K562 (cell line): ENCODE data around the gene C13orf42. TPM values are rescaled to one million over a fixed set of nuclear protein-coding genes. Genes with fewer than 3 reads are reported as not detected.

Experiments used
- PHF8 ChIP-seq: fragments of 200-600 bp; sonication (generic); IDR thresholded peaks from 2 replicates; pipeline ENCODE4 v1.6.1; 2012; ENCODE audit warnings: mixed run types, mild to moderate bottlenecking, inconsistent platforms, low read length, moderate library complexity, borderline replicate concordance
- polyA plus RNA-seq, 8 experiments: library from polyadenylated mRNA; depleted of rRNA in 4 of 8; stranded (reverse) in 5 of 8; unstranded in 3 of 8; fragments of >200 nt; fragmentation: Nextera tagmentation in 2 of 8; fragmentation: Illumina TruSeq in 1 of 8; extraction: Ambion mirVana in 2 of 8; extraction: Trizol in 1 of 8; gene quantifications; 2 replicates each; pipeline versions ENCODE4 v1.2.1 to v1.2.3, GENCODE V29; 2011 to 2014; ENCODE audit warnings: inconsistent platforms in 1 of 8, missing spikeins in 1 of 8
- total RNA-seq, 7 experiments: library from RNA; depleted of rRNA in 6 of 7; stranded (reverse); fragments of >200 nt in 6 of 7; fragmentation: Illumina TruSeq in 2 of 7; extraction: Trizol in 2 of 7; gene quantifications; 2 replicates each; pipeline versions ENCODE4 v1.2.1 to v1.2.3, GENCODE V29; 2011 to 2021; ENCODE audit warnings: low replicate concordance in 1 of 7
- TF ChIP-seq, protein P1 (sequence below): conservative IDR thresholded peaks from 2 replicates; pipeline ENCODE4 v1.6.1; 2011; ENCODE audit warnings: low read depth, mild to moderate bottlenecking, low read length; ENCODE audit not compliant: control insufficient read depth

The C13orf42 gene
- total and polyA plus RNA-seq, 9 of the 15 experiments (the other 6 are each of a cell fraction or from before 2014, with no cell fraction given): 0.18 TPM; not detected in 8

DNA sequence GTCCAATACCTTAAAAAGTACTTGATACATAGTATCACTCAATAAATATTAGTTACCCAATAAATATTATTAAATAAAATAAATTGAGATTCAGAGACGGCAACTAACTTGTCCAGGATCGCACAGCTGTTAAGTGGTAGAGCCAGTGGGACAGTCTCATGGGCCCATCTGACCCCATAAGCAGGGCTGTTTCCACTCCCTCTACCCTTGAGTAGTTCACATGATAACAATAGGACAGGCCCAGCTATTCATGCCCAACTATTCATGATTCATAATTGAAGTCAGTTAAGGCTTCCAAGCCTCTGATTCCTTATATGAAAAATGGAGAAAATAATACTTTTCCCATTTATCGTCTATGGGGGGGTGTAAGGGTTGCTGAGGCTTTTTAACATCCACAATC, 78.2 kb downstream of the C13orf42 start (continued):
- TF ChIP-seq, protein P1, sequence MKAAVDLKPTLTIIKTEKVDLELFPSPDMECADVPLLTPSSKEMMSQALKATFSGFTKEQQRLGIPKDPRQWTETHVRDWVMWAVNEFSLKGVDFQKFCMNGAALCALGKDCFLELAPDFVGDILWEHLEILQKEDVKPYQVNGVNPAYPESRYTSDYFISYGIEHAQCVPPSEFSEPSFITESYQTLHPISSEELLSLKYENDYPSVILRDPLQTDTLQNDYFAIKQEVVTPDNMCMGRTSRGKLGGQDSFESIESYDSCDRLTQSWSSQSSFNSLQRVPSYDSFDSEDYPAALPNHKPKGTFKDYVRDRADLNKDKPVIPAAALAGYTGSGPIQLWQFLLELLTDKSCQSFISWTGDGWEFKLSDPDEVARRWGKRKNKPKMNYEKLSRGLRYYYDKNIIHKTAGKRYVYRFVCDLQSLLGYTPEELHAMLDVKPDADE: no peak
- no peak for TF ChIP-seq PHF8

Other genes starting within 250 kb of the C13orf42 start
- 61.1 and 62.5 TPM in 2 replicates for gene RNASEH2B, start 201.5 kb downstream of the C13orf42 start, total RNA-seq (2014; rRNA removed)
- 68.1 and 82.4 TPM in 2 replicates for gene RNASEH2B, start 201.5 kb downstream of the C13orf42 start, total RNA-seq (2014; rRNA removed; fragmentation: Illumina TruSeq; extraction: Trizol)
- gene RNASEH2B, start 201.5 kb downstream of the C13orf42 start, total RNA-seq (2015; rRNA removed; fragmentation: Illumina TruSeq; extraction: Trizol): 97.0 and 109 TPM in 2 replicates
- 41.0 and 49.9 TPM in 2 replicates for gene RNASEH2B, start 201.5 kb downstream of the C13orf42 start, total RNA-seq (2021)
- 57.6 and 70.2 TPM in 2 replicates for gene RNASEH2B, start 201.5 kb downstream of the C13orf42 start, polyA plus RNA-seq (2011; rRNA removed)
- gene RNASEH2B, start 201.5 kb downstream of the C13orf42 start, polyA plus RNA-seq (2014; fragmentation: Illumina TruSeq; extraction: Trizol): 68.2 and 83.7 TPM in 2 replicates
- gene RNASEH2B, start 201.5 kb downstream of the C13orf42 start, polyA plus RNA-seq (2014; fragmentation: Nextera tagmentation; extraction: Ambion mirVana): 10 to 100 TPM; 26.3 to 29.8 TPM
- gene RNASEH2B, start 201.5 kb downstream of the C13orf42 start, polyA plus RNA-seq (2014; rRNA removed): 44.3 and 44.5 TPM in 2 replicates
- not detected in 2 replicates for gene FAM124A, start 111.1 kb upstream of the C13orf42 start, total RNA-seq (2014; rRNA removed)
- gene FAM124A, start 111.1 kb upstream of the C13orf42 start, total RNA-seq (2014; rRNA removed; fragmentation: Illumina TruSeq; extraction: Trizol): not detected in 2 replicates
- not detected in 2 replicates for gene FAM124A, start 111.1 kb upstream of the C13orf42 start, total RNA-seq (2015; rRNA removed; fragmentation: Illumina TruSeq; extraction: Trizol)
- not detected in 2 replicates for gene FAM124A, start 111.1 kb upstream of the C13orf42 start, total RNA-seq (2021)
- not detected in 2 replicates for gene FAM124A, start 111.1 kb upstream of the C13orf42 start, polyA plus RNA-seq (2011; rRNA removed)
- not detected in 2 replicates for gene FAM124A, start 111.1 kb upstream of the C13orf42 start, polyA plus RNA-seq (2014; fragmentation: Illumina TruSeq; extraction: Trizol)
- gene FAM124A, start 111.1 kb upstream of the C13orf42 start, polyA plus RNA-seq (2014; fragmentation: Nextera tagmentation; extraction: Ambion mirVana): not detected
- not detected in 2 replicates for gene FAM124A, start 111.1 kb upstream of the C13orf42 start, polyA plus RNA-seq (2014; rRNA removed)
- gene SERPINE3, start 228.4 kb upstream of the C13orf42 start, total RNA-seq (2014; rRNA removed): not detected in 2 replicates
- gene SERPINE3, start 228.4 kb upstream of the C13orf42 start, total RNA-seq (2014; rRNA removed; fragmentation: Illumina TruSeq; extraction: Trizol): not detected in 2 replicates
- not detected in 2 replicates for gene SERPINE3, start 228.4 kb upstream of the C13orf42 start, total RNA-seq (2015; rRNA removed; fragmentation: Illumina TruSeq; extraction: Trizol)
- gene SERPINE3, start 228.4 kb upstream of the C13orf42 start, total RNA-seq (2021): not detected in 2 replicates
- gene SERPINE3, start 228.4 kb upstream of the C13orf42 start, polyA plus RNA-seq (2011; rRNA removed): not detected in 2 replicates
- gene SERPINE3, start 228.4 kb upstream of the C13orf42 start, polyA plus RNA-seq (2014; fragmentation: Illumina TruSeq; extraction: Trizol): not detected in 2 replicates
- not detected for gene SERPINE3, start 228.4 kb upstream of the C13orf42 start, polyA plus RNA-seq (2014; fragmentation: Nextera tagmentation; extraction: Ambion mirVana)
- gene SERPINE3, start 228.4 kb upstream of the C13orf42 start, polyA plus RNA-seq (2014; rRNA removed): not detected in 2 replicates